DND-41 (cell line): ENCODE results near the gene ZNF205.

Experiments used
- ATAC-seq: fragments of 200-7000 bp; cut with Tn5 transposase; 3 replicates; pipeline ENCODE4 v1.9.1; 2021; ENCODE audit warnings: low read depth; ENCODE audit not compliant: insufficient read depth
- DNase-seq: peaks from one replicate; pipeline ENCODE4 v3.0.0-alpha.2; 2020
- H2AFZ ChIP-seq: 2 replicates; pipeline ENCODE4 v1.6.0; 2012; ENCODE audit warnings: low read depth, low read length
- H3K27ac ChIP-seq: 2 replicates; pipeline ENCODE4 v1.5.1; 2012; ENCODE audit warnings: low read length, inconsistent platforms
- H3K27me3 ChIP-seq: fragments of 200-600 bp; sonication (generic); 2 replicates; pipeline ENCODE4 v1.6.0; 2012; ENCODE audit warnings: low read length, mild to moderate bottlenecking, inconsistent platforms; ENCODE audit not compliant: insufficient read depth, poor library complexity
- H3K36me3 ChIP-seq: 2 replicates; pipeline ENCODE4 v1.5.1; 2012; ENCODE audit warnings: low read length, inconsistent platforms; ENCODE audit not compliant: insufficient read depth
- H3K4me1 ChIP-seq: 2 replicates; pipeline ENCODE4 v1.5.1; 2012; ENCODE audit warnings: mild to moderate bottlenecking, low read length; ENCODE audit not compliant: insufficient read depth
- H3K4me2 ChIP-seq: 2 replicates; pipeline ENCODE4 v1.6.0; 2012; ENCODE audit warnings: mild to moderate bottlenecking, moderate library complexity, low read length, inconsistent platforms; ENCODE audit not compliant: insufficient read depth
- H3K4me3 ChIP-seq, 2 experiments: fragments of 200-600 bp in 1 of 2; shearing (Covaris generic) in 1 of 2; 2 replicates each; pipeline ENCODE4 v1.5.1; 2012 to 2016; ENCODE audit warnings: inconsistent platforms in 2 of 2, low read length in 2 of 2, mild to moderate bottlenecking in 2 of 2, low read depth in 1 of 2, moderate library complexity in 1 of 2
- H3K79me2 ChIP-seq: 2 replicates; pipeline ENCODE4 v1.6.0; 2012; ENCODE audit warnings: low read length, inconsistent platforms; ENCODE audit not compliant: insufficient read depth
- H3K9ac ChIP-seq: 2 replicates; pipeline ENCODE4 v1.6.0; 2012; ENCODE audit warnings: low read depth, mild to moderate bottlenecking, inconsistent platforms, low read length, moderate library complexity
- H3K9me3 ChIP-seq: 2 replicates; pipeline ENCODE4 v1.5.1; 2012; ENCODE audit warnings: low read length, moderate library complexity, mild to moderate bottlenecking, inconsistent platforms; ENCODE audit not compliant: insufficient read depth, severe bottlenecking
- H4K20me1 ChIP-seq: 2 replicates; pipeline ENCODE4 v1.6.0; 2012; ENCODE audit warnings: low read length; ENCODE audit not compliant: insufficient read depth
- EZH2 ChIP-seq: IDR thresholded peaks from 3 replicates; pipeline ENCODE4 v1.6.1; 2012; ENCODE audit warnings: borderline replicate concordance, low read depth, mild to moderate bottlenecking, moderate library complexity, low read length, inconsistent platforms; ENCODE audit not compliant: severe bottlenecking
- TF ChIP-seq, protein P1 (sequence below): IDR thresholded peaks from 2 replicates; pipeline ENCODE4 v1.5.1; 2012; ENCODE audit warnings: borderline replicate concordance, low read length, moderate library complexity, mild to moderate bottlenecking; ENCODE audit not compliant: poor library complexity, severe bottlenecking; ENCODE audit errors: extremely low read depth

Gene ZNF205

DNA sequence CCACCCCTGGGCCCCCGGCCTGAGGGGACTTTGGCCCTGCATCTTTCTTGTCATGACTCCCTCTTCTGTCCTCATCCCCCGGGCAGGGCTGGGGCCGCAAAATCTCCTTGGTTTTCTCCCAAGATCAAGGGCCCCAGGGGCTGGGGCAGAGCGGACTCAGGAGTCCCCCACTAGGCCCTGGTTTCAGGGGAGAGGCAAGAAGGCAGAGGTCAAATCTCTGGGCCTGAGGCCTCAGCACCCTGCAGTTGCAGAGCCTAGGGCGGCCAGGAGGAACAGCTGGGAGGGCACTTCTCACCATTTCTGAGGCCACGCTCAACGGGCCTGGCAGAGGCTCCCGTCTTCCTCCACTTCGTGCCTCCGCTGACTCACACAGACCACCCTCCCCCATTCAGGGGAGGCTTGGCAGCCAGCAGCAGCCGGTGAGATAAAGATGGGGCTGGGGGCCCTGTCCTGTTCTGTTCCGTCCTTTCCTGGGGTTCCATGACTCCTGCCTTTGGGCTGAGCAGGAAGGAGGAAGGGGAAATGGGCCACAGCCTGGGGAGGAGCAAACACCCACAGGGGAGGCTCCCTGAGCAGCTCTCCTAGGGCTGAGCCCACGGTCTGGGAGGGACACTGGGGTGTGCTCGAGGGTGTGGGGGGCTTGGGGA is 25.7 kb upstream of the ZNF205 start:
- Histone ChIP-seq H4K20me1 (no peaks in the 10 kb centered on the region), H3K4me2 (no peak overlapping the region), H3K79me2 (no peaks in the 10 kb centered on the region), H3K27me3 (no peaks in the 10 kb centered on the region), H3K27ac (peak overlapping the region; percentile 29; the same call in 1 of the 2 replicates), H2AFZ (no peak overlapping the region), H3K36me3 (no peaks in the 10 kb centered on the region), H3K4me3 (no peak overlapping the region), H3K9me3 (no peaks in the 10 kb centered on the region), H3K9ac (no peak overlapping the region), H3K4me1 (peaks cover 2% of the 10 kb centered on the region; the same call in 1 of the 2 replicates)
- DNase-seq (no peak), ATAC-seq (no peak)
- no peak for TF ChIP-seq EZH2
- TF ChIP-seq, protein P1, sequence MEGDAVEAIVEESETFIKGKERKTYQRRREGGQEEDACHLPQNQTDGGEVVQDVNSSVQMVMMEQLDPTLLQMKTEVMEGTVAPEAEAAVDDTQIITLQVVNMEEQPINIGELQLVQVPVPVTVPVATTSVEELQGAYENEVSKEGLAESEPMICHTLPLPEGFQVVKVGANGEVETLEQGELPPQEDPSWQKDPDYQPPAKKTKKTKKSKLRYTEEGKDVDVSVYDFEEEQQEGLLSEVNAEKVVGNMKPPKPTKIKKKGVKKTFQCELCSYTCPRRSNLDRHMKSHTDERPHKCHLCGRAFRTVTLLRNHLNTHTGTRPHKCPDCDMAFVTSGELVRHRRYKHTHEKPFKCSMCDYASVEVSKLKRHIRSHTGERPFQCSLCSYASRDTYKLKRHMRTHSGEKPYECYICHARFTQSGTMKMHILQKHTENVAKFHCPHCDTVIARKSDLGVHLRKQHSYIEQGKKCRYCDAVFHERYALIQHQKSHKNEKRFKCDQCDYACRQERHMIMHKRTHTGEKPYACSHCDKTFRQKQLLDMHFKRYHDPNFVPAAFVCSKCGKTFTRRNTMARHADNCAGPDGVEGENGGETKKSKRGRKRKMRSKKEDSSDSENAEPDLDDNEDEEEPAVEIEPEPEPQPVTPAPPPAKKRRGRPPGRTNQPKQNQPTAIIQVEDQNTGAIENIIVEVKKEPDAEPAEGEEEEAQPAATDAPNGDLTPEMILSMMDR: no peak

- Histone ChIP-seq H4K20me1 (no peaks in the 10 kb centered on the region), H3K27ac (peak overlapping the region; percentile 50; the same call in 1 of the 2 replicates), H3K36me3 (no peaks in the 10 kb centered on the region), H3K9me3 (no peaks in the 10 kb centered on the region), H3K4me1 (peaks cover 2% of the 10 kb centered on the region; the same call in 1 of the 2 replicates), H2AFZ (no peak overlapping the region), H3K27me3 (no peaks in the 10 kb centered on the region), H3K4me3 (no peak overlapping the region), H3K79me2 (no peaks in the 10 kb centered on the region), H3K4me2 (no peak overlapping the region), H3K9ac (no peak overlapping the region)
- no peak for TF ChIP-seq EZH2
- TF ChIP-seq, protein P1: peak; percentile 33
- DNase-seq (no peak), ATAC-seq (no peak)
Measured at GRCh38 chr16:3087243-3088235, 24.8 kb upstream of the ZNF205 start.

GRCh38 chr16:3088450-3088849 is 23.9 kb upstream of the ZNF205 start:
- no peaks in the 10 kb centered on the region for H3K79me2 ChIP-seq
- H3K27ac ChIP-seq: peak overlapping the region; percentile 50; the same call in 1 of the 2 replicates
- H3K27me3 ChIP-seq: no peaks in the 10 kb centered on the region
- no peak overlapping the region for H3K9ac ChIP-seq
- no peak for ATAC-seq
- H3K4me2 ChIP-seq: no peak overlapping the region
- H3K9me3 ChIP-seq: no peaks in the 10 kb centered on the region
- peaks cover 2% of the 10 kb centered on the region; the same call in 1 of the 2 replicates for H3K4me1 ChIP-seq
- no peak for TF ChIP-seq EZH2
- TF ChIP-seq, protein P1: no peak
- H3K36me3 ChIP-seq: no peaks in the 10 kb centered on the region
- H4K20me1 ChIP-seq: no peaks in the 10 kb centered on the region
- H2AFZ ChIP-seq: no peak overlapping the region
- DNase-seq: no peak
- no peak overlapping the region for H3K4me3 ChIP-seq
